Activated gamma-delta T cell (primary cell): ENCODE measurements around the gene RND3.

ENCODE experiments used
- DNase-seq: peaks from one replicate; lab custom pipeline; 2025; lab: John Stamatoyannopoulos, UW

Gene RND3

GRCh38 chr2:150441784-150442183 lies 45.7 kb downstream of the RND3 start:
- no peak for DNase-seq

GRCh38 chr2:150441226-150441625 lies 46.2 kb downstream of the RND3 start:
- no peak for DNase-seq

GRCh38 chr2:150438654-150439053 lies 48.8 kb downstream of the RND3 start:
- no peak for DNase-seq

GRCh38 chr2:150438041-150438440 lies 49.4 kb downstream of the RND3 start:
- no peak for DNase-seq

- DNase-seq, result no peak
These were observed 55.2 kb downstream of the RND3 start for GRCh38 chr2:150432312-150432625.

- DNase-seq, result no peak
These were observed 55.7 kb downstream of the RND3 start for GRCh38 chr2:150431561-150432311.

GRCh38 chr2:150429384-150429961 lies 58.0 kb downstream of the RND3 start:
- DNase-seq, result no peak

GRCh38 chr2:150428641-150429040 lies 58.8 kb downstream of the RND3 start:
- DNase-seq, result no peak

- DNase-seq, result no peak
These were observed 60.2 kb downstream of the RND3 start for GRCh38 chr2:150427298-150427697.

GRCh38 chr2:150426724-150427123 lies 60.7 kb downstream of the RND3 start:
- DNase-seq, result no peak

- DNase-seq, result no peak
These were observed 61.2 kb downstream of the RND3 start for GRCh38 chr2:150426315-150426714.

GRCh38 chr2:150425121-150425955 lies 62.1 kb downstream of the RND3 start:
- DNase-seq, result no peak

GRCh38 chr2:150424406-150424805 lies 63.1 kb downstream of the RND3 start:
- DNase-seq, result no peak

- no peak for DNase-seq
These were observed 66.3 kb downstream of the RND3 start for GRCh38 chr2:150421126-150421651.

GRCh38 chr2:150418916-150419315 lies 68.6 kb downstream of the RND3 start:
- DNase-seq, result no peak
